ENCODE data around the gene TMEM240. TPM values are rescaled to one million over a fixed set of nuclear protein-coding genes. Genes with fewer than 3 reads are reported as not detected.

Gene TMEM240
- total and polyA plus RNA-seq, 12 donors = 0.95 to 12.4 (median 4.4) TPM; not detected in 1

DNA sequence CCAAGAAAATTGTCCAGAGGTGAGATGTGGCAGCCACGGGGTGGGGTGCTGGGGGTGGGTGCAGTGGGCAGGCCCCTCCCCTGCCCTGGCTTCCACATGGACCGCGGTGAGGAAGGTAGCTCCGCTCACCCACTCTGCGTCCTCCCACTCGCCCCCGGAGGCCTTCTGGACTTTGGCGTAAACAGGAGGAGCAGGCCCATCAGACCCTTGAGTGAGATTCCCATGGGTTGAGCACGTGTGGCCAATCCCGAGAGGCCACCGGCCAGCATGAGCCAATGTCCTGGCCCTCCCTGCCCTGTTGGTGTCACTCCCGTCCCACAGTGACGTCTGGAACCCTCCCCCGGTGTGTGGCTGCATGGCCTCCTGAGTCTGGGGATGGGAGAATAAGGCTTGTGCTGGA is 8.2 kb upstream of the TMEM240 start:
- intact Hi-C loops (cut with DNase I) = no loop called here
- peaks cover 0 to under 1% of the 10 kb centered on the region in 2 donors for H3K4me1 ChIP-seq (replicated peaks in 1 of 2)
- no peak overlapping the region for H3K4me3 ChIP-seq
- TF ChIP-seq, protein P1, sequence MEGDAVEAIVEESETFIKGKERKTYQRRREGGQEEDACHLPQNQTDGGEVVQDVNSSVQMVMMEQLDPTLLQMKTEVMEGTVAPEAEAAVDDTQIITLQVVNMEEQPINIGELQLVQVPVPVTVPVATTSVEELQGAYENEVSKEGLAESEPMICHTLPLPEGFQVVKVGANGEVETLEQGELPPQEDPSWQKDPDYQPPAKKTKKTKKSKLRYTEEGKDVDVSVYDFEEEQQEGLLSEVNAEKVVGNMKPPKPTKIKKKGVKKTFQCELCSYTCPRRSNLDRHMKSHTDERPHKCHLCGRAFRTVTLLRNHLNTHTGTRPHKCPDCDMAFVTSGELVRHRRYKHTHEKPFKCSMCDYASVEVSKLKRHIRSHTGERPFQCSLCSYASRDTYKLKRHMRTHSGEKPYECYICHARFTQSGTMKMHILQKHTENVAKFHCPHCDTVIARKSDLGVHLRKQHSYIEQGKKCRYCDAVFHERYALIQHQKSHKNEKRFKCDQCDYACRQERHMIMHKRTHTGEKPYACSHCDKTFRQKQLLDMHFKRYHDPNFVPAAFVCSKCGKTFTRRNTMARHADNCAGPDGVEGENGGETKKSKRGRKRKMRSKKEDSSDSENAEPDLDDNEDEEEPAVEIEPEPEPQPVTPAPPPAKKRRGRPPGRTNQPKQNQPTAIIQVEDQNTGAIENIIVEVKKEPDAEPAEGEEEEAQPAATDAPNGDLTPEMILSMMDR (IDR thresholded peaks at IDR 0.05) = no peak
- no peaks in the 10 kb centered on the region for H3K9me3 ChIP-seq (replicated peaks in 1 of 3)
- WGBS, 4 donors = 80 to 92% (median 86%) methylated on average over 7 to 14 of the region's 14 CpGs
- H3K27ac ChIP-seq = no peak overlapping the region
- no peak for DNase-seq
- H3K36me3 ChIP-seq (replicated peaks in 1 of 2) = no peaks in the 10 kb centered on the region
- H3K27me3 ChIP-seq = no peaks in the 10 kb centered on the region

DNA sequence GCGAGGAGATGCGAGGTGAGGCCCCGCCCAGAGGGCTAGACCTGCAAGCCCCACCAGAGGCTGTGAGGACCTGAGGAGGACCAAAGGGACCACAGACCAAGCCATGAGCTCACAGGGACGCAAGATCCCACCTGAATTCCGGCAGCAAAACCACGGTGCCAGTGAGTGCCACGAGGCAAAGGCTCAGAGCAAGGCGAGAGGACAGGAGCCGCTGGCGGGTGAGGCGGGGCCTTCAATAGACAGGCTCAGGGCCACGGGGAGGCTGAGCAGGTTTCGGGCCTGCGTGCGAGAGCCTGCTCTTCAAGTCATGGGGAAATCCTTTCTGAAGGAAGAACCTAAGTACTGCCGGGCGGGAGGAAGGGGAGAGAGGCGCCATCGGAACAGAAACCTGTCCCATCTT is 7.1 kb upstream of the TMEM240 start:
- Histone ChIP-seq H3K4me1 (replicated peaks in 1 of 2) (peaks cover 9 to 11% of the 10 kb centered on the region in 2 donors), H3K9me3 (replicated peaks in 1 of 3) (no peaks in the 10 kb centered on the region), H3K27me3 (no peaks in the 10 kb centered on the region), H3K36me3 (replicated peaks in 1 of 2) (no peaks in the 10 kb centered on the region), H3K4me3 (no peak overlapping the region), H3K27ac (peak overlapping the region in 3 of 5 donors; percentile 38 to 63 (median 59))
- 72 to 96% (median 88%) methylated on average over 9 to 19 of the region's 19 CpGs for WGBS, 4 donors
- DNase-seq = no peak
- intact Hi-C loops (cut with DNase I) = no loop called here
- TF ChIP-seq POLR2A (IDR thresholded peaks at IDR 0.05) = no peak
- TF ChIP-seq, protein P1 (IDR thresholded peaks at IDR 0.05) = no peak

DNA sequence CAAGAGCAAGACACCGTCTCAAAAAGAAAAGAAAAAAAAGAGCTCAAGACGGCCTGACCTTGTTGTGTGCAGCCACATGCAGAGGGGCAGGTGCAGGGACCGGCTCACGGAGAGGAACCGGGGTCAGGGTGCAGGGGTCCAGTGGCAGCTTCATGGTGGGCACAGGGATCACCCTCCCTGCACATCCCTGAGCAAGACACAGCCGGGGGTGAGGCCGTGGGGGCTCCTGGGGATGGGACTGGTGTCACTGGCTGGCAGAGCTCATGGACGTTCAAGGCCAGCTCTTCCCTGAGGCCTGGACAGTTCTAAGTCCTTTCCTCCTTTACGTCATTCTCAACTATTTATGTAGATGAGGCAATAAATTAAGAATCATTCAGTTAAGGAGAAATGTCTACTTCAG is 6.6 kb upstream of the TMEM240 start:
- intact Hi-C loops (cut with DNase I) = no loop called here
- peak in 1 of 2 donors; percentile 18 for TF ChIP-seq POLR2A (IDR thresholded peaks at IDR 0.05)
- TF ChIP-seq, protein P1 (IDR thresholded peaks at IDR 0.05) = no peak
- WGBS, 4 donors = 39 to 61% (median 43%) methylated on average over 9 of the region's 9 CpGs
- no peaks in the 10 kb centered on the region for H3K36me3 ChIP-seq (replicated peaks in 1 of 2)
- H3K4me1 ChIP-seq (replicated peaks in 1 of 2) = peaks cover 9 to 11% of the 10 kb centered on the region in 2 donors
- no peaks in the 10 kb centered on the region for H3K9me3 ChIP-seq (replicated peaks in 1 of 3)
- H3K4me3 ChIP-seq = no peak overlapping the region
- peak overlapping the region in 3 of 5 donors; percentile 38 to 63 (median 59) for H3K27ac ChIP-seq
- H3K27me3 ChIP-seq = no peaks in the 10 kb centered on the region
- peak in 3 of 7 donors; percentile 54 to 76 (median 67) for DNase-seq

DNA sequence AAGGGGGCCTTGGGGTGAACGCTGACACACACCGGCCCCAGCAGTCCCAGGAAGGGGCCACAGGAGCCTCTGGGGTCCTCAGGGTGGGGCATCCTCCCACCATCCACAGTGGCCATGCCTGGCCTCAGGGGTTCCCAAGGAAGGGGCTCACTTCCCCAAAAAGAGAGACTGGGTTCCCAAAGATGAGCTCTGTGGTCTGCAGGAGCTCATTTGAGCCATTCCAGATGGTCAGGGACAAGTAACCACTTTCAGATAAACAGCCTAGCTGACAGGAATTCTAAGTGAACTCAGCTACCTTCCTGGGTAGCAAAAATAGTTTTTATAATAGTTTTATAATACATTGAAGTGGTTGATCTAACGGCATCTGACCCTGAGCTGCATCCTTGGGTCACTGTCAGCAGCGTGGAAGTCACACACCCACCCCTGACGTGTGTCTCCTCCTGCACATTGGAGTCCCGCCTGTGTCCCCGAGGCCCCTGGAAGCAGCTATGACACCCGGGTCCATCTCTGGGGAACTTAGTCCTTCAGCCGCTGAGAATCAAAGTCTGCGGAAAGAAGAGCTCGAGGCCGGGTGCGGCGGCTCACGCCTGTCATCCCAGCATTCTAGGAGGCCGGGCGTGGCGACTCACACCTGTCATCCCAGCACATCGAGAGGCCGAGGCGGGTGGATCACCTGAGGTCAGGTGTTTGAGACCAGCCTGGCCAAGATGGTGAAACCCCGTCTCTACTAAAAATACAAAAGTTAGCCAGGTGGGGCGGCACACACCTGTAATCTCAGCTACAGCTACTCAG is 5.7 kb upstream of the TMEM240 start:
- Histone ChIP-seq H3K27ac (peak overlapping the region in 3 of 5 donors; percentile 34 to 47 (median 35)), H3K27me3 (no peaks in the 10 kb centered on the region), H3K9me3 (replicated peaks in 1 of 3) (no peaks in the 10 kb centered on the region), H3K36me3 (replicated peaks in 1 of 2) (peaks cover 0 to 3% of the 10 kb centered on the region in 2 donors), H3K4me3 (no peak overlapping the region), H3K4me1 (replicated peaks in 1 of 2) (peaks cover 9 to 11% of the 10 kb centered on the region in 2 donors)
- TF ChIP-seq POLR2A (IDR thresholded peaks at IDR 0.05) = no peak
- TF ChIP-seq, protein P1 (IDR thresholded peaks at IDR 0.05) = no peak
- DNase-seq = peak in 1 of 7 donors; percentile 51
- intact Hi-C loops (cut with DNase I) = no loop called here
- WGBS, 4 donors = 65 to 70% (median 68%) methylated on average over 17 to 23 of the region's 23 CpGs

Data from adrenal gland (tissue), 12 donors.